Smooth muscle cell (in vitro differentiated cells): ENCODE results near the gene SGCE. TPM values are rescaled to one million over a fixed set of nuclear protein-coding genes. Genes with fewer than 3 reads are reported as not detected.

Source experiments
- DNase-seq: peaks from one replicate; lab custom pipeline; 2025; ENCODE audit not compliant: unreplicated experiment; lab: John Stamatoyannopoulos, UW
- H2AFZ ChIP-seq: fragments of 200-600 bp; sonication (generic); 2 replicates; pipeline ENCODE4 v1.6.0; 2016; ENCODE audit warnings: antibody characterized with exemption, low read depth, mild to moderate bottlenecking
- H3F3A ChIP-seq: fragments of 200-600 bp; sonication (generic); 2 replicates; pipeline ENCODE4 v1.6.0; 2017; ENCODE audit warnings: antibody characterized with exemption, low read depth
- H3K27ac ChIP-seq: fragments of 200-600 bp; sonication (generic); 2 replicates; pipeline ENCODE4 v1.5.1; 2016; ENCODE audit warnings: low read depth, mild to moderate bottlenecking
- H3K27me3 ChIP-seq: fragments of 200-600 bp; sonication (generic); 2 replicates; pipeline ENCODE4 v1.6.1; 2016; ENCODE audit warnings: low read depth, mild to moderate bottlenecking
- H3K36me3 ChIP-seq: fragments of 200-600 bp; sonication (generic); 2 replicates; pipeline ENCODE4 v1.5.1; 2016; ENCODE audit warnings: low read depth
- H3K4me1 ChIP-seq: fragments of 200-600 bp; sonication (generic); 2 replicates; pipeline ENCODE4 v1.5.1; 2016; ENCODE audit warnings: low read depth
- H3K4me2 ChIP-seq: fragments of 200-600 bp; sonication (generic); 2 replicates; pipeline ENCODE4 v1.6.0; 2016; ENCODE audit warnings: mild to moderate bottlenecking
- H3K4me3 ChIP-seq: fragments of 200-600 bp; sonication (generic); 2 replicates; pipeline ENCODE4 v1.5.1; 2016; ENCODE audit warnings: mild to moderate bottlenecking
- H3K79me2 ChIP-seq: fragments of 200-600 bp; sonication (generic); 2 replicates; pipeline ENCODE4 v1.6.0; 2016; ENCODE audit warnings: low read depth, mild to moderate bottlenecking
- H3K9ac ChIP-seq: fragments of 200-600 bp; sonication (generic); 2 replicates; pipeline ENCODE4 v1.6.0; 2016; ENCODE audit warnings: low read depth
- H3K9me3 ChIP-seq: fragments of 200-600 bp; sonication (generic); replicated peaks from 2 replicates; pipeline ENCODE4 v1.5.1; 2016; ENCODE audit warnings: low read depth
- H4K20me1 ChIP-seq: fragments of 200-600 bp; sonication (generic); 2 replicates; pipeline ENCODE4 v1.6.0; 2016; ENCODE audit warnings: low read depth
- CTCF ChIP-seq: fragments of 200-600 bp; sonication (generic); IDR thresholded peaks from 2 replicates; pipeline ENCODE4 v1.5.1; 2017; ENCODE audit warnings: borderline replicate concordance, mild to moderate bottlenecking, antibody characterized with exemption; ENCODE audit not compliant: insufficient read depth, poor library complexity, severe bottlenecking
- WGBS: methylation state at CpG from one replicate; pipeline ENCODE4 v1.1.7; 2016; ENCODE audit warnings: low lambda C conversion rate; 5-methylcytosine and 5-hydroxymethylcytosine counted together
- polyA plus RNA-seq: library from polyadenylated mRNA; unstranded; fragments of >200 nt; fragmentation: Nextera tagmentation; extraction: Ambion mirVana; gene quantifications from 2 replicates; pipeline ENCODE4 v1.2.1, GENCODE V29; 2016
- total RNA-seq: library from RNA; depleted of rRNA; stranded (reverse); fragments of >200 nt; gene quantifications from 2 replicates; pipeline ENCODE4 v1.2.3, GENCODE V29; 2014

Gene SGCE
- total and polyA plus RNA-seq, 2 experiments from 2014 or later, result 87.1 to 123 TPM

DNA sequence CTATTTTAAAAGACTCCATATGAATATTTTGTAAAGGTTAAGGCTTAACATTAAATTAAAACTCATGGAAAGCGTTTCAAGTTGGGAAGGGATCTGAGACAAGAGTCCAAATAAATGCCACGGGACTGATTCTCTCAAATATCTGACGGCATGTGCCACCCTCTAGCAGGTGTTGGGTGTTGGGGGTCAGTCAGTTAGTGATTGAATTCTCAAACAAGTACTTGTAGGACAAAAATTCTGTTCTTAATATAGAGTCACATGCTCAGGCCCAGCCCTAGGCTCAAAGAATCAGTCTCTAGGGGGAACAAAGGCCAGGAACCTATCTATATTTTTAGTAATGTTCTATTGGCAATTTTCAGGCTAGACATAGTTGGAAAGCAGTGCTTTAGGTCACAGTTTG lies 39.1 kb downstream of the SGCE start:
- H3K79me2 ChIP-seq, result no peaks in the 10 kb centered on the region
- peaks cover 11% of the 10 kb centered on the region for H3K4me1 ChIP-seq
- H3K4me3 ChIP-seq, result no peak overlapping the region
- no peak overlapping the region for H3K9ac ChIP-seq
- no peak for TF ChIP-seq CTCF
- H4K20me1 ChIP-seq, result peaks cover 7% of the 10 kb centered on the region
- H2AFZ ChIP-seq, result no peak overlapping the region
- DNase-seq, result no peak
- H3K36me3 ChIP-seq, result no peaks in the 10 kb centered on the region
- 96% methylated on average over 3 of the region's 3 CpGs for WGBS
- H3K27ac ChIP-seq, result no peak overlapping the region
- no peaks in the 10 kb centered on the region for H3K9me3 ChIP-seq
- peaks cover 10% of the 10 kb centered on the region for H3F3A ChIP-seq
- H3K27me3 ChIP-seq, result no peaks in the 10 kb centered on the region
- no peak overlapping the region for H3K4me2 ChIP-seq

- Histone ChIP-seq H3K36me3 (no peaks in the 10 kb centered on the region), H3K9ac (no peak overlapping the region), H3K4me3 (no peak overlapping the region), H3K27ac (no peak overlapping the region), H3K4me1 (peaks cover 6% of the 10 kb centered on the region), H2AFZ (no peak overlapping the region), H3K4me2 (no peak overlapping the region), H4K20me1 (no peaks in the 10 kb centered on the region), H3F3A (no peaks in the 10 kb centered on the region), H3K9me3 (no peaks in the 10 kb centered on the region), H3K79me2 (no peaks in the 10 kb centered on the region), H3K27me3 (no peaks in the 10 kb centered on the region)
- no peak for DNase-seq
- TF ChIP-seq CTCF, result no peak
- 100% methylated on average over 1 of the region's 1 CpG for WGBS
Observed at GRCh38 chr7:94615666-94616065, 40.3 kb downstream of the SGCE start.

DNA sequence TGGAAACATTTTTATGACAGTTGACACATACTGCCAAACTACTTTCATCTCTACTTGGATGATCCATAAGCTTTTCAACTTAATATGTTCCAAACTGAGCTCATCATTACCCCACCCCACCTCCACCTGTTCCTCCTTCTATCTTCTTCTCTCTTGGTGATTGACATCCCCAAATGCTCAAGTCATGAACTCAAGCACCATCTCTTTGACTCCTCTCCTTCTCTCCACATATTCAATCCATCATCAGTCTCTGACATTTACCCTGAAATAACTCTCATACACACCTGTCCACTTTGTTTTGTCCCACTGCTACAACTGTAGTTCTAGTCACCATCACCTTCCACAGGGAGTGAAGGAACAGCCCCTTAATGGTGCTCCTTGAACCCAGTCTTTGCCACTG lies 43.3 kb downstream of the SGCE start:
- H3K9me3 ChIP-seq, result no peaks in the 10 kb centered on the region
- no peaks in the 10 kb centered on the region for H3K27me3 ChIP-seq
- H3K9ac ChIP-seq, result no peak overlapping the region
- no peak overlapping the region for H3K4me3 ChIP-seq
- no peaks in the 10 kb centered on the region for H3K79me2 ChIP-seq
- H4K20me1 ChIP-seq, result no peaks in the 10 kb centered on the region
- H3K4me2 ChIP-seq, result no peak overlapping the region
- H3F3A ChIP-seq, result no peaks in the 10 kb centered on the region
- no peak for TF ChIP-seq CTCF
- DNase-seq, result no peak
- no peak overlapping the region for H3K27ac ChIP-seq
- H3K4me1 ChIP-seq, result no peaks in the 10 kb centered on the region
- no peak overlapping the region for H2AFZ ChIP-seq
- H3K36me3 ChIP-seq, result no peaks in the 10 kb centered on the region

DNA sequence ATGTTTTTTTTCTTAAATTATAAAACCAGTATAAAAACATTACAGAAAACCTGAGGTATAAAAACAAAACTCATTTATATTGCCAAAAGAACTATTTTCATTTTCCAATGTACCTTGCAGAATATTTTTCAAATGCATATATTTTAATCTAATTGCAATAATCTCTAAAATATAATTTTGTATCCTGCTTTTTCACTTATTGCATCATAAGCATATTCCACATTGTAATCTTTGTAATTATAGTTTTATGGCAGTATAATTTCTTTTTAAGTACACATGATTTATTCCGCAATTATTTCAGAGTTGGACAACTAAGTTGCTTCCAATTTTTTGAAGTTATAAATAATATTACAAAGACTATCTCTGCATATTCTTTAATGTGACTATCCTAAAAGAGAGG lies 43.7 kb downstream of the SGCE start:
- no peak overlapping the region for H3K27ac ChIP-seq
- no peaks in the 10 kb centered on the region for H3K9me3 ChIP-seq
- no peak overlapping the region for H3K4me3 ChIP-seq
- H3K4me1 ChIP-seq, result no peaks in the 10 kb centered on the region
- no peak overlapping the region for H2AFZ ChIP-seq
- H3F3A ChIP-seq, result no peaks in the 10 kb centered on the region
- no peak overlapping the region for H3K9ac ChIP-seq
- H3K36me3 ChIP-seq, result no peaks in the 10 kb centered on the region
- no peak for TF ChIP-seq CTCF
- H3K79me2 ChIP-seq, result no peaks in the 10 kb centered on the region
- H3K27me3 ChIP-seq, result no peaks in the 10 kb centered on the region
- 93% methylated on average over 1 of the region's 1 CpG for WGBS
- no peak overlapping the region for H3K4me2 ChIP-seq
- H4K20me1 ChIP-seq, result no peaks in the 10 kb centered on the region
- no peak for DNase-seq
